Tibial nerve (tissue), 4 donors: ENCODE data around the gene ADAM29.

ENCODE experiments used
- EP300 ChIP-seq, 2 donors: sonication (generic); formaldehyde crosslinking; IDR thresholded peaks; one replicate each; pipeline ENCODE4 v1.6.1; 2017; ENCODE audit warnings: antibody characterized with exemption in 2 of 2, mild to moderate bottlenecking in 1 of 2
- TF ChIP-seq, protein P1 (sequence below), 5 experiments: fragments of 200-600 bp in 3 of 5; fragments of 450-650 bp in 2 of 5; sonication (generic) in 3 of 5; IDR thresholded peaks; one replicate each; pipeline ENCODE4 v1.5.1; 2016 to 2019; ENCODE audit warnings: antibody characterized with exemption in 5 of 5, mild to moderate bottlenecking in 3 of 5, moderate library complexity in 2 of 5

DNA sequence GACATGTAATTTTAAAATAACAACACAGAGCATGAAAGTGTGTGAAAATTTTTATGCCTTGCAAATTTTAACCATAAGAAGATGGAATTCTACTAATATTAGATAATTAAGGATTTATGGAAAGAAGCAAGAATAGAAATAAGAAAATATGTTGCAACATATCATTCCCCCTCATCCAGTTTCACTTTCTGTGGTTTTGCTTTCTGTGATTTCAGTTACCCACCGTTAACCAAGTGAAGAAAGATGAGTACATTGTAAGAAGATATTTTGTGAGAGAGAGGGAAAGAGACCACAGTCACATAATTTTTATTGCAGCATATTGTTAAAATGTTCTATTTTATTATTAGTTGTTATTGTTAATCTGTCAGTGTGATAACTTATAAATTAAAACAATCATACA, 77.9 kb downstream of the ADAM29 start:
- TF ChIP-seq, protein P1, sequence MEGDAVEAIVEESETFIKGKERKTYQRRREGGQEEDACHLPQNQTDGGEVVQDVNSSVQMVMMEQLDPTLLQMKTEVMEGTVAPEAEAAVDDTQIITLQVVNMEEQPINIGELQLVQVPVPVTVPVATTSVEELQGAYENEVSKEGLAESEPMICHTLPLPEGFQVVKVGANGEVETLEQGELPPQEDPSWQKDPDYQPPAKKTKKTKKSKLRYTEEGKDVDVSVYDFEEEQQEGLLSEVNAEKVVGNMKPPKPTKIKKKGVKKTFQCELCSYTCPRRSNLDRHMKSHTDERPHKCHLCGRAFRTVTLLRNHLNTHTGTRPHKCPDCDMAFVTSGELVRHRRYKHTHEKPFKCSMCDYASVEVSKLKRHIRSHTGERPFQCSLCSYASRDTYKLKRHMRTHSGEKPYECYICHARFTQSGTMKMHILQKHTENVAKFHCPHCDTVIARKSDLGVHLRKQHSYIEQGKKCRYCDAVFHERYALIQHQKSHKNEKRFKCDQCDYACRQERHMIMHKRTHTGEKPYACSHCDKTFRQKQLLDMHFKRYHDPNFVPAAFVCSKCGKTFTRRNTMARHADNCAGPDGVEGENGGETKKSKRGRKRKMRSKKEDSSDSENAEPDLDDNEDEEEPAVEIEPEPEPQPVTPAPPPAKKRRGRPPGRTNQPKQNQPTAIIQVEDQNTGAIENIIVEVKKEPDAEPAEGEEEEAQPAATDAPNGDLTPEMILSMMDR (IDR thresholded peaks at IDR 0.05) = no peak
- TF ChIP-seq EP300 (IDR thresholded peaks at IDR 0.05) = no peak
